IMR-90 (cell line): ENCODE results near the gene DYNLRB1. TPM values are rescaled to one million over a fixed set of nuclear protein-coding genes. Genes with fewer than 3 reads are reported as not detected.

ENCODE experiments used
- RAD21 ChIP-seq: IDR thresholded peaks from 2 replicates; pipeline ENCODE4 v1.6.1; 2012; ENCODE audit warnings: low read length, improper control_type of control experiment
- RFX5 ChIP-seq: IDR thresholded peaks from 2 replicates; pipeline ENCODE4 v1.8.0; 2012; ENCODE audit warnings: low read depth, mild to moderate bottlenecking, low read length, moderate library complexity
- polyA plus RNA-seq, 3 experiments: library from polyadenylated mRNA; depleted of rRNA; stranded (reverse); fragments of >200 nt; gene quantifications; 2 replicates each; pipeline ENCODE4 v1.2.3, GENCODE V29; 2012; ENCODE audit warnings: low replicate concordance in 1 of 3
- total RNA-seq: library from RNA; depleted of rRNA; stranded (reverse); fragments of >200 nt; gene quantifications from 2 replicates; pipeline ENCODE4 v1.2.3, GENCODE V29; 2012

The DYNLRB1 gene
- total and polyA plus RNA-seq, 2 of the 4 experiments (the other 2 are of a cell fraction), result 82.4 to 380 TPM

DNA sequence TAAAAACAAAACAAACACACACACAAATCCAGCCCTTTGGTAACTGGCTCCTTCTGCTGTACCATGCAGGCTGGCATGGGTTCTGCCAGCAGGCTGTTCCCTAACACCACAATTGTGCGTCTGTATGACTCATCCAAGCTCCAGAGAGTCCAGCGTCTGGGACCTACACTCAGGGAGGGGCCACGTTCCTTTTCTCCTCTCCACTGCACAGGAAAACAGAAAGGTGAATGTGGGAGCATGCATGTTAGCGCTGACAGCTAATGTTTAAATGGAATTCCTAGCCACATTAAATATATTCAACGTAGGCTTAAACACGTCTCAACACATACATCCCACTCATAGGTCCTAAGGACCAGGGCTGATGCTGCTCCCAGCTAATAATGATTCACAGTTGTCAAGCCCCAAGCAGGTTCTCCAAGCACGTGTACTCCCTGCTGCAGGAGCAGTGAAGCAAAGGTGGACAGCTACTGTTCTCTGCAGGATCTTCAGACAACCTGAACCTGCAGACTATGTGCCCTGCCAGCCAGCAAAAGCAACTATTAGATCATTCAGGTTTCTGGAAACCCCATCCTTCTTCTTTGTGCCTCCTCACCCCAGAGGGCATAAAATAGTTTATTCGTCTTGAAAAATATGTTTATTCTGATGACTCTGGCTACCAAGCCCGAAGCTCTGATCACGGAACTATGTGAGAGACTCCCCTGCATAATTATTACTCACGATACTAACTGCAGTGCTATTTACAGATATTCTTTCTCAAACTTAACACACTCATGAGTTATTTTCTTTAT is 63.2 kb downstream of the DYNLRB1 start (continued):
- peak; percentile 89 for TF ChIP-seq RAD21
- TF ChIP-seq RFX5, result no peak
